Activated gamma-delta T cell treated with Interleukin-2 at 50 U/mL for 16 hours (primary cell): Measurements from ENCODE around the gene MIPOL1.
"Not testable (repeated sequence)": the region's sequence is repeated elsewhere in the genome, so short reads cannot be mapped to it uniquely, and the experiment has no call there.

Experiments
- DNase-seq: peaks from one replicate; pipeline ENCODE4 v3.0.0-alpha.2; 2020

MIPOL1 gene, protein sequence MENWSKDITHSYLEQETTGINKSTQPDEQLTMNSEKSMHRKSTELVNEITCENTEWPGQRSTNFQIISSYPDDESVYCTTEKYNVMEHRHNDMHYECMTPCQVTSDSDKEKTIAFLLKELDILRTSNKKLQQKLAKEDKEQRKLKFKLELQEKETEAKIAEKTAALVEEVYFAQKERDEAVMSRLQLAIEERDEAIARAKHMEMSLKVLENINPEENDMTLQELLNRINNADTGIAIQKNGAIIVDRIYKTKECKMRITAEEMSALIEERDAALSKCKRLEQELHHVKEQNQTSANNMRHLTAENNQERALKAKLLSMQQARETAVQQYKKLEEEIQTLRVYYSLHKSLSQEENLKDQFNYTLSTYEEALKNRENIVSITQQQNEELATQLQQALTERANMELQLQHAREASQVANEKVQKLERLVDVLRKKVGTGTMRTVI

DNA sequence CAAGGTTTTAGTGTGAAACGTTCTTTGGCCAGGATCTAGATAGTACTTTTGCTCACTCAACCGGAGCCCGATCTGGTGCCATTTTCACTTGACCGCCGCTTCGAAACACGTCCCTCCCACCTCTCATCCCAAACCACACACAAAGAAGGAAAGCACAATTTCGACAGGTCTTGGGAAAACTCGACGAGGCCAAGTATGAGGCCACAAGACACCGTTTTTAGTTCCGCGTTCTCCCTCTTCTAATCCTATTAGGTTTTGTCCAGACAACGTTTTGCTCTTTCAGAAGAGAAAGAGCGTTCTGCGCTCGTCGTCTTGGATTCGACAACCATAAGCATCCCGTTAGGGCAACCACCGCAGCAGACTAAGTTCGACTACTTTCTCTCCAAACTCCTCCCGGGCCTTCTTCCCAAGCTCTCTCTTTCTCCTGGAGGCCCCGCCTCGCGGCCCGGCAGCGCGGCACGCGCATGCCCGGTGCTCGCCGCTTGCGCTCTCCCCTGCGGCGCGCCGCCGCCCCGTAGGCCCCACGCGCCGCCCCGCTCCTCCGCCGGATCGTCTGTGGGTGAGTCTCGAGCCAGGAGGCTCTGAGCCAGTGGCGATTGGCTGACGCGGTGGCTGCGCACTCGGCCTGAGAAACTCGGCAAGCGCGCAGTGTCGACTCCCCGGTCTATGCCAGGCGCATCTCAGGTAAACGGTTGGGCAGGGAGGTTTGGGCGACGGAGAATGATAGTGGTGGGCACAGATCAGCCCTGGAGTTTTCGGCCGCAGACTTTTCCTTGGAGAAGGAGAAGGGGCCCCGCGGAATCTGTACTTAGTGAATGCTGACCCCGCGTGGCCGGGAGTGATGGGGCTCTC lies at the start of gene MIPOL1:
MIPOL1 (plus strand) TSS at position 517 of the 852 bp plus-strand sequence. CDS start 49,952 bp downstream, outside the sequence.
- no peak for DNase-seq

DNA sequence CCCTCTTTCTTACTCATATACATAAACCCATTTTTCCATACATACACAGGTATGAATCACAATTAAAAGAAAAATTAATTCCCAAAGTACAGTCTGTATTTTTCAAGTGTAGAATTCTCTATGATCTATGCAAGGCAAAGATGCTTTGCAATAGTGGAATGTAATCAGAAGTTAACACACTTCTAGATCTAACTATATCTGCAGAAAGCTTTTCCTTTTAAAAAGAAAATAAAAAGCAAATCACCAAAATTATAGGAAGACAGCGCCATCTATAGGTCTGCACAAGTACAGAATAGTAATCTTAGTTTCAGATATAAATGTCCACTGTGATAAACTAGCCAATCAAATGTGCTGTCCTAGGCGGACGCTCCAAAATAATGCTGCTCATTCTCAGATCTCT lies 47.3 kb upstream of the MIPOL1 start:
- no peak for DNase-seq

DNA sequence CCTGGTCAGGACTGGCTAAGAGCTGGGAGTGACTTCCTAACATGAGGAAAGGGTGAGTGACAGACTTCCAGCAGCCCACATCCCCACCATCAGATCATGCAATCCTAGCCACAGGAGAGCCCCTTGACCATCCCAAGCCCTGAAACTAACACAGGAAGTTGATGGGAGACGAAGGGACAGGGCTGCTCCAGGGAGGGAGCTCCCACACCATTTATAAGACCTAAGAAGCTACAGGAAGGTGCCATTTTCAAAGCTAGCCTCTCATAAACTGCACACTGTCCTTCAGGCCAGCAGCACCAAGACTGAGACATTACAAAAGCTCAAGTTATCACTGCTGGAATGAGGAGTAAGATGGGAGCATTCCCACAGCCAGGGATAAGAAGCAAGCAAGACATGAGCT lies 44.7 kb upstream of the MIPOL1 start:
- no peak for DNase-seq

DNA sequence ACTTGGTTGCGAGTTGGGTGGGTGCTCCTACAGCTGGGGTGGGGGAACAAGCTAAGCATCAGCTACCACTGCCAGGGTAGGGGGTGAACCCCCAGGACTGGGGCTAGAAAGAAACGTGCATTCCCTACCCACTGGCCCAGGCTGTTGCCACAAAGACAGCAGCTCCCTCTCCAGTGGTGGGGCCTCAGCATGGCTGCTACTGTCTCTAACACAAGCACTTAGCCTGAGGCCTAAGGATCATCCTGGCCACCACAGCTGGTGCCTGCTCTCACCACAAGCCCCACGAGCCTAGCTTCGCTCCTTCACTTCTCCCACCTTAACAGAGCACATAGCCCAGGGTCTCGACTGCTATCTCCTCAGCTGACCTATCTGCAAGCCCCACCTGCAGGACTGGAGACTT lies 44.3 kb upstream of the MIPOL1 start:
- no peak for DNase-seq

DNA sequence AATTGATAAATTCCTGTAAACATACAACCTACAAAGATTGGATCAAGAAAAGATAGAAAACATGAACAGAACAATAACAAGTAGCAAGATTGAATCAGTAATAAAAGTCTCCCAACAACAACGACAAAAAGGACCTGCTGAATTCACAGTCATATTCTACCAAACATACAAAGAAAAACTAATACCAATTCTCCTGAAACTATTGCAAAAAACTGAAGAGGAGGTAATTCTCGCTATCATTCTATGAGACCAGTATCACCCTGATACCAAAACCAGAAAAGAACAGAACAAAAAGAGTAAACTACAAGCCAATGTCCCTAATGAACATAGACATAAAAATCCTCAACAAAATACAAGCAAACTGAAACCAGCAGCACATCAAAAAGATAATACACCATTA lies 39.8 kb upstream of the MIPOL1 start:
- no peak for DNase-seq

DNA sequence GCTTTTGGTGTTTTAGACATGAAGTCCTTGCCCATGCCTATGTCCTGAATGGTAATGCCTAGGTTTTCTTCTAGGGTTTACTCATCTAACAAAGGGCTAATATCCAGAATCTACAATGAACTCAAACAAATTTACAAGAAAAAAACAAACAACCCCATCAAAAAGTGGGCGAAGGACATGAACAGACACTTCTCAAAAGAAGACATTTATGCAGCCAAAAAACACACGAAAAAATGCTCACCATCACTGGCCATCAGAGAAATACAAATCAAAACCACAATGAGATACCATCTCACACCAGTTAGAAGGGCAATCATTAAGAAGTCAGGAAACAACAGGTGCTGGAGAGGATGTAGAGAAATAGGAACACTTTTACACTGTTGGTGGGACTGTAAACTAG lies 35.4 kb upstream of the MIPOL1 start:
- not testable (repeated sequence) for DNase-seq

DNA sequence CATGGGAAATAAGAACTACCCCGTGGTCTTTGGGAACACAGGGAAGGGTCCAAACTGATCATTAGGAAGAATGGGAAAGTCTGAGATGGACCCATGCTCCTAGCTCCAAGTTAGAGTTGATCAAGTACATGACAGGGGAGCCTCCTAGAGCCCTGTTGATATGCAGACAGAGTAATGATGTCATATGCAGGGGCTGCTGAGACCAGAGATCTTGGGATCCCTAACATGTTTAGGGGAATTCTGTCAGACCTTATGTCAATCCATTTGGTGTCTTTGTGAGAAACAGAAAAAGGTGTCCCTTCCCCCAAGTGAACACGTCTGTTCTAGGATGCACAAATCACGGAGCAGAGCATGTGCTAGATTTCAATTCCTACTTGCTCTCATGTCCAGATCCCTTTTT lies 31.9 kb upstream of the MIPOL1 start:
- no peak for DNase-seq

DNA sequence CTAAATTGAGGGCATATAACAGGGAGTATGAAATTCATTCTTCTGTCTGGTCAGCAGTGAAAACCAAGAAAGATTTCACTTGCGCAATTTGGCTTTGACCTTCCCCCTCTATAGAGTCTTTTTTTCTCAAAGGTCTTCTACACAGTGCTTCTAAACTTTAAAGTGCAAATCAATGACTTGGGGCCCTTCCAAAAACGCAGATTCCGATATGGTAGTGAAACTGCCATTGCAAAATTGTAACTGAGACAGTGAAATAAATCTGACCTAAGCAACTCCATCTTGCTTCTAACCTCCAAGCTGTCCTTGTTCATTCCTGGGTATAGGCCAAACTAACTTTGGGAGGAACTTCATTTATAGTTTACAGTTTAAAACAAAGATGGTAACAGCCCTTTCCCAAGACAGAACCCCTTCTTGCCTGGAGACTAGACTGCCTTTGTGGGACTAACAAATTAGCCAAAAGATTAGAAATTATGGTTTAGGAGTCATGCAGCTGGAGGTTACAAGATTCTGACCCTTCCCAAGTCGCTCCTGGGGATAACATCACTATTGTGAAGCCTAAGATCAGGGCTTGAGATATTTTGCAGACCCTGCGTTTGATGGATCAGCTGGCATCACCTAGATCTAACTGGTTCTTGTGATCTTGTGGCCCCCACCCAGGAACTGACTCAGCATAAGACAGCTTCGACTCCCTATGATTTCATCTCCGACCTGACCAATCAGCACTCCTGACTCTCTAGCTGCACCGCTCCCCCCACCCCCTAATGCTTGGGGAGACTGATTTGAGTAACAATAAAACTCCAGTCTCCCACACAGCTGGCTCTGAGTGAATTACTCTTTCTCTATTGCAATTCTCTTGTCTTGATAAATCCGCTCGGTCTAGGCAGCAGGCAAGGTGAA lies 30.3 kb upstream of the MIPOL1 start:
- DNase-seq: no peak

DNA sequence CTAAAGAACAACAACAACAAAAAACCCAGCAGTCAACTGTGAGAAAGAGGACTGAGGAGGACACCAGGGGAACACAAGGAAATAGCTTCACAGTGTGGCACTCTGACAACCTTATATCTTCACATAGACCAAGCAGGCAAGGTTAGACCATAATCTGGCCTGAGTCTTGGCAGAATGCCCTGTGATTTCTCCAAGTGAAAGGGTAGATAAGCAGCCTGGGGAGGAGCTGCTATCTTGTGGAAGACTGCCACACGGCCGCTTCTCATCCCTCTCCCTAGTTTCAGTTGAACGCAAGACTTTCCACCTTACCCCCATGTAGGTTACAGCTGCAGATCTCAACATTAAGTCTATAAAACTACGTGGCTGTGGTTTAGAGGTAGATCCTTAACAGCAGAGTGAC lies 29.0 kb upstream of the MIPOL1 start:
- no peak for DNase-seq

DNA sequence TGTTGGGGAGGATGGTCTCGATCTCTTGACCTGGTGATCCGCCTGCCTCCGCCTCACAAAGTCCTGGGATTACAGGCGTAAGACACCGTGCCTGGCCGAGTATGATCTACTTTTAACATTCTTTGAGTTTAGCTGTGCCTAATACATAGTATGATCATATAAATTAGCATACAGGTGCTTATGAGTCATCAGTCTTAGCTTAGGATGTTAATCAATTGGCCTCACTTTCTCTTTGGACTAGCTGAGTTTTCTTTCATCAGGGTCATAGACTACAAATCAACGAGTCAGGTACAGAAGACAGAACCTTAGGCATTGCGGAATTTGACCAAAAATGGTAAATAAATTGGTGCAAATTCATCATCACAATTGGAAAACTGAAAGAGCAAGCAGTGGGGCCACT lies 27.5 kb upstream of the MIPOL1 start:
- DNase-seq: no peak

DNA sequence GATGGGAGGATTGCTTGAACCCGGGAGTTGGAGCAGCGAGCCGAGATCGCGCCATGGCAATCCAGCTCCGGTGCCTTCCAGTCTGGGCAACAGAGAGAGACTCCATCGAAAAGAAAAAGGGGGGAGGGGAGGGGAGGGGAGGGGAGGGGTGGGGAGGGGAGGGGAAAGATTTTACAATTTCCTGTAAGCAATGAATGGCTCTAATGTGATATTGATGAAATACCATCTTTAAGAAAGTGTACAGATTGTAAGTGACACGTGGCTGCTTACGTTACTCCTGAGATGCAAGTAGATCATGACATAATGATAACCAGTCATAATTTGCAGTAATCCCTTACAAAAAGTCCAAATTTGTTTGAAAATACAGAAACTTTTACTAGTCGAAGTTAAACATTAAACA lies 26.7 kb upstream of the MIPOL1 start:
- no peak for DNase-seq

DNA sequence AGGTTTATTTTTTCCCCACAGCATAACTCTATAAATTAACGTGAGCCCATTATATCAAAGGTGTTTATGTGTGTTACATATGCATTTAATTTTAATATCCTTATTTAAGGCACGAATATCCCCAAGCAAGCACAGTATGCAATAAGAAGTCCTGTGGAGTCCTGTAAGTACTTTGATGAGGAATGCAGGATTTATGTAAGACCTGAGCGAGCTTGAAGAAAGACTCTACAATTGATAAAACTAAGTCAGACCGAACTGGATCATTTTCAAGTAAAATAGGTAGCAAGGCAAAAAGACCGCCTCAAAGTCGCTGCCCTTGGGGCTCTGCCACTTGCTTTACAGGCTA lies 26.1 kb upstream of the MIPOL1 start:
- DNase-seq: no peak

DNA sequence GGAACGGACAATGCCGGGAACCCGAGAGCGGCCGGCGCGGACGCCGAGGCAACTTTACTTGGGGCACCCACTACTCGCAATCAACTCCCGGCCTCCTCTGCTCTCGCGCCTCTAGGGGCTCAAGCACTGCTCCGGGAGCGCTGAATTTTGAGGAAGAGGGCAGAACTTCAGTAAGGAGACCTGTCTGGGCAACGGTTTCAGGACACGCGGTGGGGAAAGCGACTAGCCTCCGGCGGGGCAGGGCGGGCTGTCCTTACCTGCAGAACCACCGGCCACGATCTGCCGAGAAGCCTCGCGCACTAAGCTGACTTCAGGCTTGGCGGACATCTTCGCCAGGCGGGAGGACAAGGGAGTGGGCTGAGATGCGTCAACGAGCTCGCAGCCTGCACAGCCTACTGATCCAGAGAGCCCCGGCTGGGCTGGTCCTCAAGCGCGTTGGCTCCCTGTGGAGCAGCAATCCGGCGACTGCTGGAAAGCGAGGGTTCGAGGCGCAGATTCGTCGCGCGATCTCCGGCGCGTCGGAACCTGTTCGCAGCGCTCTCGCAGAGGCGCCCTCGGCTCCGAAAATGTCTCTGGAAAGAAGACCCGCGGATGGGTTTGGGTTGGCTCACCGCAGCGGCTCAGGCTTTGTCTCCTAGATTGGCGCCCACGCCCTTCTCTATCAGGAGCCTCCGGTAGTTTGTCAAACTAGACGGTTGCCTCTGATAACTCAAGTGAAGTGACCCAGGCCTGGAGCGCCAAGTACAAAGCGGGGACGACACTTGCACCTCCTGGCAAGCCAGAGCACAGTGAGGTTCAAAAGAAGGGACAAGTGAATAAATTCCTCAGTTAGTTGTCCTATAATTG lies 25.5 kb upstream of the MIPOL1 start, which contains the start of gene SLC25A21:
SLC25A21 (minus strand) TSS at position 583 of the 846 bp plus-strand sequence.
- no peak for DNase-seq

DNA sequence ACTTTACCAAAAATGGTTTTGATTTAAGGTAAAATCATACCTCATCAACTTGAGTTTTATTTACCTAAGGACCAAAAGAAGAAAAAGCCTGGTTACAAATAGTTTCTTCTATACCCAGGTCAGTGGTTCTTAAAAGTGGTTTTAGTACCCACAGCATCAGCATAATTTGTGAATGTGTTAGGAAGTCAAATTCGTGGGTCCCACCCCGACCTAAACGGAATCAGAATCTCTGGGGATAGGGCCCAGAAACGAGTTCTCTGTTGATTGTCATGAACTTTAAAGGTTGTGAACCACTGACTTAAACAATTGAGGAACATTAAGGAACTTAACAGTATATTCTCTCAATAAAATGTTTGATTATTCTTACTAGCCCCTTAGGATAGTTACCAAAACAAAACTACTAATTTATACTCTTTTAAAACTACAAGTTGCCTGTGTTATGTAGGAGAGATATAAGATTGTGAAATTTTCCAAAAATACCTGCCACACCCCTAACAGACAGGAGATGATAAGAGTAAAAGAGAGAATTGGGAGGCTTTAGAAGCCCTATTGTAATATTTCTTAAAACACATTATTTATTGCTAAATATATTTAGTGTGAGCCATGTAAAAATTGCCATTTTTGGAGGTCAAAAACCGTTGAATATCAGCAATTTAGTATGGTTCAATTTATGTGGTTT lies 24.7 kb upstream of the MIPOL1 start:
- no peak for DNase-seq

DNA sequence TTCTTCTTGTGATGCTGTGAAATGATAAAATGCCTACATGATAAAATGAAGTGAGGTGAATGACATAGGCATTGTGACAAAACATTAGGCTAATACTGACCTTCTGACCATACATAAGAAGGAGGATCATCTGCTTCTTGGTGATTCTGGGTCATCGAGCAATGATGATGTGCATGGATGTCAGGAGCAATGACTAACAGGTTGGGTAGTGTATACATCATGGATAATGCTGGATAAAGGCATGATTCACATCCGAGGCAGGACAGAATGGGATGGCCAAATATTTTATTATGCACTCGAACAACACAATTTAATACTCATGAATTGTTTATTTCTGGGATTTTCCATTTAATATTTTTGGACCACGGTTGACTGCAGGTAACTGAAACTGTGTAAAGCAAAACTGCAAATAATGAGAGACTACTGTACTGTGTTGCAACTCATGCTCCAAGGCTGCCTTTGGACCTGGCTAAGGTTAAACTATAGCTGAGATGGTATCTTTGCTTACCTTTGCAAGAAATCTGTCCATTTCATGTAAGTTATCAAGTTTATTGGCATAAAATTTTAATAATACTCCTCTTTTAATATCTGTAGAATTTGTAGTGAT lies 17.7 kb upstream of the MIPOL1 start:
- no peak for DNase-seq

DNA sequence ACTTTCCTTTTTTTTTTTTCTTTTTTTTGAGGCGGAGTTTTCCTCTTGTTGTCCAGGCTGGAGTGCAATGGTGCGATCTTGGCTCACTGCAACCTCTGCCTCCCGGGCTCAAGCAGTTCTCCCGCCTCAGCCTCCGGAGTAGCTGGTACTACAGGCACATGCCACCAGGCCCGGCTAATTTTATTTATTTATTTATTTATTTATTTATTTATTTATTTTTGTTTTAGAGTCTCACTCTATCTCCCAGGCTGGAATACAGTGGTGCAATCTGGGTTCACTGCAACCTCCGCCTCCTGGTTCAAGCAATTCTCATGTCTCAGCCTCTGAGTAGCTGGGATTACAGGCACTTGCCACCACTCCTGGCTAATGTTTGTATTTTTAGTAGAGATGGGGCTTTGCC lies 16.9 kb upstream of the MIPOL1 start:
- DNase-seq: not testable (repeated sequence)

DNA sequence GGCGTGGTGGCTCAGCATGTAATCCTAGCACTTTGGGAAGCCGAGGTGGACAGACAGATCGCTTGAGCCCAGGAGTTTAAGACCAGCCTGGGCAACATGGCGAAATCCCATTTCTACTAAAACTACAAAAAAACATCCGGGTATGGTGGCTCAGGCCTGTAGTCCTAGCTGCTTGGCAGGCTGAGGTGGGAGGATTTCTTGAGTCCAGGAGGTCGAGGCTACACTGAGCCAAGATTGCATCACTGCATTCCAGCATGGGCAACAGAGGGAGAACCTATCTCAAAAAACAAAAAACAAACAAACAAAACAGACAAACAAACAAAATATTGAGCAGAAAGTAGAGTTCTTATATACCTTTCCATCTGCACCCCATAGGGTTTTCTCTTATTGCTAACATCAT lies 16.3 kb upstream of the MIPOL1 start:
- DNase-seq: no peak

DNA sequence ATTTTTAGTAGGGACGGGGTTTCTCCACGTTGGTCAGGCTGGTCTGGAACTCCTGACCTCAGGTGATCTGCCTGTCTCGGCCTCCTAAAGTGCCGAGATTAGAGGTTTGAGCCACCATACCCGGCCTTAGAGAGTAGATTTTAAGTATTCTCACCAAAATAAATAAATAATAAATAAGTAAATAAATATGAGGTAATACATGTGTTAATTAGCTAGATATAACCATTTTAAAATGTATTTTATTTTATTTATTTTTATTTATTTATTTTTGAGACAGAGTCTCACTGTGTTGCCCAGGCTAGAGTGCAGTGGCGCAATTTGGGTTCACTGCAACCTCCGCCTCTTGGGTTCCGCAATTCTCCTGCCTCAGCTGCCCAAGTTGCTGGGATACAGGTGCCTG lies 13.2 kb upstream of the MIPOL1 start:
- DNase-seq: not testable (repeated sequence)

DNA sequence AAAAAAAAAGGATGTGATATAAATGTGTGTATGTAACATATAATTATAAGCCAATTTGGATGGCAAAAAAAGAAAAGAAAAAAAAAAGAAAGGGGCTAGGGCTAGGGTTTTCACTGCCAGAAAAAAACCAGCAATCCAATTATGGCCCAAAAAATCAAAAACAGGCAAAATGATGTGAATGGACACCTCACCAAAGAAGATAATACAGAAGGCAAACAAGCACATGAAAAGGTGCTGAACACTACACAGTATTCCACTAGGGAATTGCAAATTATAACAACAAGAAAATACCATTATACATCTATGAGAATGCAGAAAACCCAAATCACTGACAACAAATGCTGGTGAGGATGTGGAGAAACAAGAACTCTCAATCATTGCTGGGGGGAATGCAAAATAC lies 12.1 kb upstream of the MIPOL1 start:
- DNase-seq: no peak

DNA sequence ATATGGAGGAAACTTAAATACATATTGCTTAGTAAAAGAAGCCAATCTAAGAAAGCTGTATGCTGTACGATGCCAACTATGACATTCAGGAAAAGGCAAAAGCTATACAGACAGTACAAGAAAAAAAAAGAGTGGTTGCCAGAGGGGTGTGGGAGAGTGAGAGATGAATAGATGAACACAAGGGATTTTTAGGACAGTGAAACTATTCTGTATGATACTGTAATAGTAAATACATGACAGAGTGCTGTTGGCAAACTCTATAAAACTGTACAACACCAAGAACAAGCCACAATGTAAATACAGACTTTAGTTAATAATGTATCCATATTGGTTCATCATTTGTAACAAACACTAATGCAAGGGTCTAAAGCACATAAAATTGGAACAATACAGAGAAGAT lies 10.9 kb upstream of the MIPOL1 start:
- no peak for DNase-seq

DNA sequence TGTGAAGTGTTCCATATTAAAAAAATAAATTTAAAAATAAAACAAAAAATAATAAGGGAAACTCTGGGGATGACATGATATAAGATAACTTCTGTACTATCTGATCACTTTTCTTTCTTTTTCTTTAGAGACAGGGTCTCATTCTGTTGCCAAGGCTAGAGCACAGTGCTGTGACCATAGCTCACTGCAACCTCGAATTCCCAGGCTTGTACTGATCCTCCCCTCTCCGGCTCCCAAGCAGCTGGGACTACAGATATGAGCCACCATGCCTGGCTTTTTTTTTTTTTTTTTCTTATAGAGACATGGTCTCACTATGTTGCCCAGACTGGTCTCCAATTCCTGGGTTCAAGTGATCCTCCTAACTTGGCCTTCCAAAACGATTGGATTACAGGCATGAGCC lies 10.4 kb upstream of the MIPOL1 start:
- DNase-seq: no peak
